H1 (cell line): ENCODE data around the gene SPTBN4. TPM values are rescaled to one million over a fixed set of nuclear protein-coding genes. Genes with fewer than 3 reads are reported as not detected.

Experiments
- CBX8 ChIP-seq: fragments of 300-800, 300-1000 bp; sonication (generic); IDR thresholded peaks from 2 replicates; pipeline ENCODE4 v1.7.1; 2016; ENCODE audit warnings: low read depth, low read length, borderline replicate concordance
- FOSL1 ChIP-seq: IDR thresholded peaks from 2 replicates; pipeline ENCODE4 v1.6.1; 2011; ENCODE audit warnings: mild to moderate bottlenecking, low read depth, low read length, moderate library complexity; ENCODE audit not compliant: insufficient read depth
- JUND ChIP-seq: IDR thresholded peaks from 2 replicates; pipeline ENCODE4 v1.6.1; 2011; ENCODE audit warnings: mild to moderate bottlenecking, improper control_type of control experiment, low read length
- RBBP5 ChIP-seq: IDR thresholded peaks from 2 replicates; pipeline ENCODE4 v1.7.1; 2012; ENCODE audit warnings: low read depth, mild to moderate bottlenecking, inconsistent platforms, low read length, moderate library complexity, borderline replicate concordance
- SP1 ChIP-seq: IDR thresholded peaks from 2 replicates; pipeline ENCODE4 v1.6.1; 2011; ENCODE audit warnings: low read depth, low read length
- TAF1 ChIP-seq: IDR thresholded peaks from 2 replicates; pipeline ENCODE4 v1.6.1; 2011; ENCODE audit warnings: mild to moderate bottlenecking, low read depth, low read length
- polyA plus RNA-seq, 7 experiments: library from polyadenylated mRNA; depleted of rRNA in 3 of 7; stranded (reverse) in 5 of 7; unstranded in 2 of 7; fragments of >200 nt in 5 of 7; fragments of 200-250 nt in 2 of 7; gene quantifications; 1 replicate in 5 of 7; 2 replicates in 1 of 7; 4 replicates in 1 of 7; pipeline versions ENCODE4 v1.2.1 to v1.2.3, GENCODE V29; 2011 to 2013; ENCODE audit warnings: missing spikeins in 2 of 7, mixed read lengths in 2 of 7
- total RNA-seq: library from RNA; stranded (reverse); fragmentation: NEBNext Ultra II Directional; extraction: Animal tissue kit (Norgen Biotek cat#: 25700); gene quantifications from 2 replicates; pipeline ENCODE4 v1.2.1, GENCODE V29; 2021
- TF ChIP-seq, protein P1 (sequence below): fragments of 300-600 bp; sonication (generic); IDR thresholded peaks from 2 replicates; pipeline ENCODE4 v1.7.1; 2012; ENCODE audit warnings: low read length, moderate library complexity, mild to moderate bottlenecking, inconsistent platforms; ENCODE audit not compliant: insufficient replicate concordance
- TF ChIP-seq, protein P2 (sequence below): IDR thresholded peaks from 2 replicates; pipeline ENCODE4 v1.6.1; 2011; ENCODE audit warnings: low read length, improper control_type of control experiment

Gene SPTBN4
- total and polyA plus RNA-seq, 2 of the 8 experiments (the other 6 are each of a cell fraction or from before 2014, with no cell fraction given), result 1.9 to 3.0 TPM

DNA sequence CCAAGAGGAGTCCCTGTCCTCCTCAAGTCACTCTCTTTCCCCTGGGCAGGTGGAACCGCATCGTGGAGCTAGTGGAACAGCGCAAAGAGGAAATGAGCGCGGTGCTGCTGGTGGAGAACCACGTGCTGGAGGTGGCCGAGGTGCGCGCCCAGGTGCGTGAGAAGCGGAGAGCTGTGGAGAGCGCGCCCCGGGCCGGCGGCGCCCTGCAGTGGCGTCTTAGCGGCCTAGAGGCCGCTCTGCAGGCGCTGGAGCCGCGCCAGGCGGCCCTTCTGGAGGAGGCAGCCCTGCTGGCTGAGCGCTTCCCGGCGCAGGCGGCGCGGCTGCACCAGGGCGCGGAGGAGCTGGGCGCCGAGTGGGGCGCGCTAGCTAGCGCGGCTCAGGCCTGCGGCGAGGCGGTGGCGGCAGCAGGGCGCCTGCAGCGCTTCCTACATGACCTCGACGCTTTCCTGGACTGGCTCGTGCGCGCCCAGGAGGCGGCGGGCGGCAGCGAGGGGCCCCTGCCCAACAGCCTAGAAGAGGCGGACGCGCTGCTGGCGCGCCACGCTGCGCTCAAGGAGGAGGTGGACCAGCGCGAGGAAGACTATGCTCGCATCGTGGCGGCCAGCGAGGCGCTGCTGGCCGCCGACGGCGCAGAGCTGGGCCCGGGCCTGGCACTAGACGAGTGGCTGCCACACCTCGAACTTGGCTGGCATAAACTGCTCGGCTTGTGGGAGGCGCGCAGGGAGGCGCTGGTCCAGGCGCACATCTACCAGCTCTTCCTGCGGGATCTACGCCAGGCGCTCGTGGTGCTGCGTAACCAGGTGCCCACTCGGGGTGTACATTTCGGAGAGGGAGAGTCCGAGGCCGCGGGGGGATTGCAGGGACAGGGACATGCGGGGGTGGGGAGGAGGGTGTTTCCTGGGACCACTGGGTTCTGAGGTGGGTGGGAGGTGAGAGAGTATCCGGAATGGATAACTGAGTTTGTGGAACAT lies 52.8 kb downstream of the SPTBN4 start (continued):
- no peak for TF ChIP-seq JUND
- no peak for TF ChIP-seq SP1
- TF ChIP-seq FOSL1, result no peak
- no peak for TF ChIP-seq CBX8
- no peak for TF ChIP-seq TAF1
- TF ChIP-seq, protein P1, sequence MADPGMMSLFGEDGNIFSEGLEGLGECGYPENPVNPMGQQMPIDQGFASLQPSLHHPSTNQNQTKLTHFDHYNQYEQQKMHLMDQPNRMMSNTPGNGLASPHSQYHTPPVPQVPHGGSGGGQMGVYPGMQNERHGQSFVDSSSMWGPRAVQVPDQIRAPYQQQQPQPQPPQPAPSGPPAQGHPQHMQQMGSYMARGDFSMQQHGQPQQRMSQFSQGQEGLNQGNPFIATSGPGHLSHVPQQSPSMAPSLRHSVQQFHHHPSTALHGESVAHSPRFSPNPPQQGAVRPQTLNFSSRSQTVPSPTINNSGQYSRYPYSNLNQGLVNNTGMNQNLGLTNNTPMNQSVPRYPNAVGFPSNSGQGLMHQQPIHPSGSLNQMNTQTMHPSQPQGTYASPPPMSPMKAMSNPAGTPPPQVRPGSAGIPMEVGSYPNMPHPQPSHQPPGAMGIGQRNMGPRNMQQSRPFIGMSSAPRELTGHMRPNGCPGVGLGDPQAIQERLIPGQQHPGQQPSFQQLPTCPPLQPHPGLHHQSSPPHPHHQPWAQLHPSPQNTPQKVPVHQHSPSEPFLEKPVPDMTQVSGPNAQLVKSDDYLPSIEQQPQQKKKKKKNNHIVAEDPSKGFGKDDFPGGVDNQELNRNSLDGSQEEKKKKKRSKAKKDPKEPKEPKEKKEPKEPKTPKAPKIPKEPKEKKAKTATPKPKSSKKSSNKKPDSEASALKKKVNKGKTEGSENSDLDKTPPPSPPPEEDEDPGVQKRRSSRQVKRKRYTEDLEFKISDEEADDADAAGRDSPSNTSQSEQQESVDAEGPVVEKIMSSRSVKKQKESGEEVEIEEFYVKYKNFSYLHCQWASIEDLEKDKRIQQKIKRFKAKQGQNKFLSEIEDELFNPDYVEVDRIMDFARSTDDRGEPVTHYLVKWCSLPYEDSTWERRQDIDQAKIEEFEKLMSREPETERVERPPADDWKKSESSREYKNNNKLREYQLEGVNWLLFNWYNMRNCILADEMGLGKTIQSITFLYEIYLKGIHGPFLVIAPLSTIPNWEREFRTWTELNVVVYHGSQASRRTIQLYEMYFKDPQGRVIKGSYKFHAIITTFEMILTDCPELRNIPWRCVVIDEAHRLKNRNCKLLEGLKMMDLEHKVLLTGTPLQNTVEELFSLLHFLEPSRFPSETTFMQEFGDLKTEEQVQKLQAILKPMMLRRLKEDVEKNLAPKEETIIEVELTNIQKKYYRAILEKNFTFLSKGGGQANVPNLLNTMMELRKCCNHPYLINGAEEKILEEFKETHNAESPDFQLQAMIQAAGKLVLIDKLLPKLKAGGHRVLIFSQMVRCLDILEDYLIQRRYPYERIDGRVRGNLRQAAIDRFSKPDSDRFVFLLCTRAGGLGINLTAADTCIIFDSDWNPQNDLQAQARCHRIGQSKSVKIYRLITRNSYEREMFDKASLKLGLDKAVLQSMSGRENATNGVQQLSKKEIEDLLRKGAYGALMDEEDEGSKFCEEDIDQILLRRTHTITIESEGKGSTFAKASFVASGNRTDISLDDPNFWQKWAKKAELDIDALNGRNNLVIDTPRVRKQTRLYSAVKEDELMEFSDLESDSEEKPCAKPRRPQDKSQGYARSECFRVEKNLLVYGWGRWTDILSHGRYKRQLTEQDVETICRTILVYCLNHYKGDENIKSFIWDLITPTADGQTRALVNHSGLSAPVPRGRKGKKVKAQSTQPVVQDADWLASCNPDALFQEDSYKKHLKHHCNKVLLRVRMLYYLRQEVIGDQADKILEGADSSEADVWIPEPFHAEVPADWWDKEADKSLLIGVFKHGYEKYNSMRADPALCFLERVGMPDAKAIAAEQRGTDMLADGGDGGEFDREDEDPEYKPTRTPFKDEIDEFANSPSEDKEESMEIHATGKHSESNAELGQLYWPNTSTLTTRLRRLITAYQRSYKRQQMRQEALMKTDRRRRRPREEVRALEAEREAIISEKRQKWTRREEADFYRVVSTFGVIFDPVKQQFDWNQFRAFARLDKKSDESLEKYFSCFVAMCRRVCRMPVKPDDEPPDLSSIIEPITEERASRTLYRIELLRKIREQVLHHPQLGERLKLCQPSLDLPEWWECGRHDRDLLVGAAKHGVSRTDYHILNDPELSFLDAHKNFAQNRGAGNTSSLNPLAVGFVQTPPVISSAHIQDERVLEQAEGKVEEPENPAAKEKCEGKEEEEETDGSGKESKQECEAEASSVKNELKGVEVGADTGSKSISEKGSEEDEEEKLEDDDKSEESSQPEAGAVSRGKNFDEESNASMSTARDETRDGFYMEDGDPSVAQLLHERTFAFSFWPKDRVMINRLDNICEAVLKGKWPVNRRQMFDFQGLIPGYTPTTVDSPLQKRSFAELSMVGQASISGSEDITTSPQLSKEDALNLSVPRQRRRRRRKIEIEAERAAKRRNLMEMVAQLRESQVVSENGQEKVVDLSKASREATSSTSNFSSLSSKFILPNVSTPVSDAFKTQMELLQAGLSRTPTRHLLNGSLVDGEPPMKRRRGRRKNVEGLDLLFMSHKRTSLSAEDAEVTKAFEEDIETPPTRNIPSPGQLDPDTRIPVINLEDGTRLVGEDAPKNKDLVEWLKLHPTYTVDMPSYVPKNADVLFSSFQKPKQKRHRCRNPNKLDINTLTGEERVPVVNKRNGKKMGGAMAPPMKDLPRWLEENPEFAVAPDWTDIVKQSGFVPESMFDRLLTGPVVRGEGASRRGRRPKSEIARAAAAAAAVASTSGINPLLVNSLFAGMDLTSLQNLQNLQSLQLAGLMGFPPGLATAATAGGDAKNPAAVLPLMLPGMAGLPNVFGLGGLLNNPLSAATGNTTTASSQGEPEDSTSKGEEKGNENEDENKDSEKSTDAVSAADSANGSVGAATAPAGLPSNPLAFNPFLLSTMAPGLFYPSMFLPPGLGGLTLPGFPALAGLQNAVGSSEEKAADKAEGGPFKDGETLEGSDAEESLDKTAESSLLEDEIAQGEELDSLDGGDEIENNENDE, result no peak
- TF ChIP-seq RBBP5, result 0 out of 2 replicates have a peak, but pooled peaks have one; percentile 37
- TF ChIP-seq, protein P2, sequence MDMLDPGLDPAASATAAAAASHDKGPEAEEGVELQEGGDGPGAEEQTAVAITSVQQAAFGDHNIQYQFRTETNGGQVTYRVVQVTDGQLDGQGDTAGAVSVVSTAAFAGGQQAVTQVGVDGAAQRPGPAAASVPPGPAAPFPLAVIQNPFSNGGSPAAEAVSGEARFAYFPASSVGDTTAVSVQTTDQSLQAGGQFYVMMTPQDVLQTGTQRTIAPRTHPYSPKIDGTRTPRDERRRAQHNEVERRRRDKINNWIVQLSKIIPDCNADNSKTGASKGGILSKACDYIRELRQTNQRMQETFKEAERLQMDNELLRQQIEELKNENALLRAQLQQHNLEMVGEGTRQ, result no peak
